ENCODE results near the gene KRAS.
"Not testable (repeated sequence)": the region's sequence is repeated elsewhere in the genome, so short reads cannot be mapped to it uniquely, and the experiment has no call there.

KRAS gene

GRCh38 chr12:25250744-25251730, at the start of gene KRAS:
Gene KRAS (minus strand): TSS chr12:25250929.
- peak within 1 kb of the TSS; percentile 89 for H3K4me3 ChIP-seq (ENCODE audit: low read depth, low read length)

- H3K4me3 ChIP-seq (ENCODE audit: low read depth, low read length): no peak overlapping the region
These were observed 45.7 kb upstream of the KRAS start for GRCh38 chr12:25296381-25296780.

- H3K4me3 ChIP-seq (ENCODE audit: low read depth, low read length): no peak overlapping the region
These were observed 44.6 kb upstream of the KRAS start for GRCh38 chr12:25295361-25295760.

- H3K4me3 ChIP-seq (ENCODE audit: low read depth, low read length): no peak overlapping the region
These were observed 42.9 kb upstream of the KRAS start for GRCh38 chr12:25293653-25294052.

- not testable (repeated sequence) for H3K4me3 ChIP-seq (ENCODE audit: low read depth, low read length)
These were observed 42.1 kb upstream of the KRAS start for GRCh38 chr12:25292810-25293221.

- H3K4me3 ChIP-seq (ENCODE audit: low read depth, low read length): no peak overlapping the region
These were observed 36.9 kb upstream of the KRAS start for GRCh38 chr12:25287610-25288009.

- H3K4me3 ChIP-seq (ENCODE audit: low read depth, low read length): no peak overlapping the region
These were observed 36.1 kb upstream of the KRAS start for GRCh38 chr12:25286837-25287236.

- no peak overlapping the region for H3K4me3 ChIP-seq (ENCODE audit: low read depth, low read length)
These were observed 33.3 kb upstream of the KRAS start for GRCh38 chr12:25284024-25284423.

GRCh38 chr12:25283006-25283405, 32.3 kb upstream of the KRAS start:
- H3K4me3 ChIP-seq (ENCODE audit: low read depth, low read length): no peak overlapping the region

- H3K4me3 ChIP-seq (ENCODE audit: low read depth, low read length): no peak overlapping the region
These were observed 29.4 kb upstream of the KRAS start for GRCh38 chr12:25280082-25280481.

- H3K4me3 ChIP-seq (ENCODE audit: low read depth, low read length): no peak overlapping the region
These were observed 27.5 kb upstream of the KRAS start for GRCh38 chr12:25278269-25278668.

- no peak overlapping the region for H3K4me3 ChIP-seq (ENCODE audit: low read depth, low read length)
These were observed 25.6 kb upstream of the KRAS start for GRCh38 chr12:25276199-25276937.

- no peak overlapping the region for H3K4me3 ChIP-seq (ENCODE audit: low read depth, low read length)
These were observed 20.9 kb upstream of the KRAS start for GRCh38 chr12:25271486-25272098.

- no peak overlapping the region for H3K4me3 ChIP-seq (ENCODE audit: low read depth, low read length)
These were observed 19.0 kb upstream of the KRAS start for GRCh38 chr12:25269701-25270100.

GRCh38 chr12:25266497-25266896, 15.8 kb upstream of the KRAS start:
- H3K4me3 ChIP-seq (ENCODE audit: low read depth, low read length): no peak overlapping the region

- H3K4me3 ChIP-seq (ENCODE audit: low read depth, low read length): no peak overlapping the region
These were observed 14.1 kb upstream of the KRAS start for GRCh38 chr12:25264862-25265261.

GRCh38 chr12:25264114-25264513, 13.4 kb upstream of the KRAS start:
- H3K4me3 ChIP-seq (ENCODE audit: low read depth, low read length): no peak overlapping the region

- H3K4me3 ChIP-seq (ENCODE audit: low read depth, low read length): no peak overlapping the region
These were observed 12.9 kb upstream of the KRAS start for GRCh38 chr12:25263594-25263993.

- no peak overlapping the region for H3K4me3 ChIP-seq (ENCODE audit: low read depth, low read length)
These were observed 11.8 kb upstream of the KRAS start for GRCh38 chr12:25262389-25263074.

- H3K4me3 ChIP-seq (ENCODE audit: low read depth, low read length): no peak overlapping the region
These were observed 7.0 kb upstream of the KRAS start for GRCh38 chr12:25257590-25258324.

All from iPS-11a (cell line).